ENCODE results near the gene CEBPZOS. TPM values are rescaled to one million over a fixed set of nuclear protein-coding genes. Genes with fewer than 3 reads are reported as not detected.
"Not testable (repeated sequence)": the region's sequence is repeated elsewhere in the genome, so short reads cannot be mapped to it uniquely, and the experiment has no call there.

Gene CEBPZOS
- total and polyA plus RNA-seq, 8 donors: 33.1 to 54.3 (median 51.1) TPM

GRCh38 chr2:37201766-37202165, 5.5 kb downstream of the CEBPZOS start:
- ATAC-seq (no peak), DNase-seq (no peak)
- no peaks in the 10 kb centered on the region for H3K9me3 ChIP-seq
- H3K27ac ChIP-seq: no peak overlapping the region
- H3K27me3 ChIP-seq: no peaks in the 10 kb centered on the region
- H3K4me3 ChIP-seq: no peak overlapping the region
- intact Hi-C loops (cut with DNase I): no loop called here
- peaks cover 7 to 17% of the 10 kb centered on the region in 2 donors for H3K4me1 ChIP-seq
- H3K36me3 ChIP-seq: peaks cover 4 to 66% of the 10 kb centered on the region in 2 donors
- TF ChIP-seq CTCF (IDR thresholded peaks at IDR 0.05): no peak

DNA sequence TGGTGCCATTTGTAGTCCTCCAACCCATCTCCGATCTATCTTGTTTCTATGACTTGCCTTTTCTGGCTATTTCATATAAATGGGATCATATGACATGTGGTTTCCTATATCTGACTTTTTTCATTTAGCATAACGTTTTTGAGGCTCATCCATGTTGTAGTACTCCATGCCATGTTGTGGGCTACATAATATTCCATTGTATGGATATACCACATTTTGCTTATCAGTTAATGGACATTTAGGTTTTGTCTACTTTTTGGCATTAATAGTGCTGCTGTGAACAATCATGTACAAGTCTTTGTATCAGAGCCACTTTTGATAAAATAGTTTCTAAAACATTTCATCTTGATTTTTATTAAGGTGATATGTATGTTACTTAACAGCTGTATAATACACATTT, 7.4 kb downstream of the CEBPZOS start:
- intact Hi-C loops (cut with DNase I): no loop called here
- ATAC-seq (no peak), DNase-seq (no peak)
- Histone ChIP-seq H3K9me3 (peaks cover 0 to 6% of the 10 kb centered on the region in 2 donors), H3K27ac (no peak overlapping the region), H3K36me3 (peaks cover 4 to 83% of the 10 kb centered on the region in 2 donors), H3K4me3 (no peak overlapping the region), H3K27me3 (no peaks in the 10 kb centered on the region), H3K4me1 (peaks cover 0 to 2% of the 10 kb centered on the region in 2 donors)
- no peak for TF ChIP-seq CTCF (IDR thresholded peaks at IDR 0.05)

- H3K4me3 ChIP-seq; DNase-seq; H3K27ac ChIP-seq; H3K27me3 ChIP-seq; H3K4me1 ChIP-seq; intact Hi-C loops (cut with DNase I); ATAC-seq: not testable (repeated sequence)
- Histone ChIP-seq H3K9me3 (peaks cover 0 to 18% of the 10 kb centered on the region in 2 donors), H3K36me3 (peaks cover 4 to 95% of the 10 kb centered on the region in 2 donors)
Measured at GRCh38 chr2:37205071-37205661, 8.9 kb downstream of the CEBPZOS start.

DNA sequence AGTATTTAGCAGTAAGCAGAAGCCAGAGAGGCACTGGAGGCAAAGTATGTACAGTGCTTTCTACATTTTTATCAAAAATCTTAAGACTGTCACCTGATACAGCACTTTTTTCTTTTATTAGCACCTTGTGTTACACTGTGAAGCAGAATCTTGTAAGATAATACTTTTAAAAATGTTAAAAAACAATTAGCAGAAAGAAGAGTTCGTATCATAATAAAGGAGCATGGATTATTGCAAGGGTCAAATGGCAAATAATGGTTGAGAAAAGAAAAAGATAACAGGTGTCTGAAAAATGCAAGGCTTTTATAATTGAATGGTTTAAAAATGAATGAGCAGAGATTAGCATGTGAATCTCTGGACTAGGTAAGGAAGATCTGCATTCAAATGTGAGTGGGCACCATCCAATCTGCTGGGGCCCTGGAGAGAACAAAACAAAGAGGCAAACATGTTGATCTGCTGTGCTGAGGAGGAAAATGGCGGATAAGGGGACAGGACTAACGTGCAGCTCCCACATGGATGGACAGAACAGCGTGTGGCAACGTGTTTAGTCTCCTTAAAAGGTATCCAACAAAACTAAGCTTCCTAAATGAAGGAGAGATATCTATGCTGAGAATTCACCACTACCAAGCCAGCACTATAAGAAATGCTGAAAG, 9.5 kb downstream of the CEBPZOS start:
- Histone ChIP-seq H3K27me3 (no peaks in the 10 kb centered on the region), H3K4me1 (no peaks in the 10 kb centered on the region), H3K36me3 (peaks cover 4 to 95% of the 10 kb centered on the region in 2 donors), H3K4me3 (no peak overlapping the region), H3K27ac (no peak overlapping the region), H3K9me3 (peaks cover 0 to 18% of the 10 kb centered on the region in 2 donors)
- intact Hi-C loops (cut with DNase I): no loop called here
- no peak for ATAC-seq
- no peak for DNase-seq
- no peak for TF ChIP-seq CTCF (IDR thresholded peaks at IDR 0.05)

DNA sequence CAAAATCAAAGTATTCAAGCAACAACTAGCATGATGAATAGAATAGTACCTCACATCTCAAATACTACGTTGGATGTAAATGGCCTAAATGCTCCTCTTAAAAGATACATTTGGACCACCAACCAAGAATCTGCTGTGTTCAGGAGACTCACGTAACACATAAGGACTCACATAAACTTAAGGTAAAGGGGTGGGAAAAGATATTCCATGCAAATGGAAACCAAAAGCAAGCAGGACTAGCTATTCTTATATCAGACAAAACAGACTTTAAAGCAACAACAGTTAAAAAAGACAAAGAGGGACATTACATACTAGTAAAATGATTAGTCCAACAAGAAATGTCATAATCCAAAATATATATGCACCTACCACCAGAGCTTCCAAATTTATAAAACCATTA, 10.5 kb downstream of the CEBPZOS start:
- H3K4me3 ChIP-seq; H3K27ac ChIP-seq; H3K27me3 ChIP-seq; intact Hi-C loops (cut with DNase I); DNase-seq; ATAC-seq; H3K4me1 ChIP-seq: not testable (repeated sequence)
- peaks cover 0 to 18% of the 10 kb centered on the region in 2 donors for H3K9me3 ChIP-seq
- peaks cover 4 to 95% of the 10 kb centered on the region in 2 donors for H3K36me3 ChIP-seq

DNA sequence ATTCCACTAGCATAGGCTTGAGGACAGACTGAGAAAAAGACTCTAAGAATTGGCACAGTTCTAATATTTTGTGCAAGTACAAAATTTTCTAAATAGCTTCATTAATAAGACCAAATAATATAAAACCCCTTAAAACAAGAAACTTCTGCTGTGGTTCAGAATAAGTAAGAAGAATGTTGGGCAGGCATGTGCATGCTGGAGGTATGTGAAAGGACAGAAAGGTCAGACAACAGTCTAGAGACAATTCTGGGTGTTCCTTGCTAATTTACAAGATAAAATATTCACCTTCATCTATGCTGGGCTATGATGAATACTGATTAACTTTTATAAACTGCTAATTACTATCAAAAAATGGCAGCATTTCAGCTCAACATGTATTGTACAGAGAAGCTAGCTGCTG, 14.9 kb downstream of the CEBPZOS start:
- Histone ChIP-seq H3K4me1 (peaks cover 0 to 7% of the 10 kb centered on the region in 2 donors), H3K36me3 (peaks cover 0 to 95% of the 10 kb centered on the region in 2 donors)
- TF ChIP-seq CTCF (IDR thresholded peaks at IDR 0.05): no peak

More for the DNA sequence above, 14.9 kb downstream of the CEBPZOS start:
- ATAC-seq (no peak), DNase-seq (no peak)
- peaks cover 0 to 18% of the 10 kb centered on the region in 2 donors for H3K9me3 ChIP-seq
- H3K27ac ChIP-seq: no peak overlapping the region
- H3K27me3 ChIP-seq: no peaks in the 10 kb centered on the region
- intact Hi-C loops (cut with DNase I): no loop called here
- no peak overlapping the region for H3K4me3 ChIP-seq

Measured in left lung (tissue), 10 donors.